GM12878 (cell line): Measurements from ENCODE around the gene RAB3IL1. TPM values are rescaled to one million over a fixed set of nuclear protein-coding genes. Genes with fewer than 3 reads are reported as not detected.

Experiments
- ATAC-seq: fragments of 200-7000 bp; cut with Tn5 transposase; 3 replicates; pipeline ENCODE4 v1.9.1; 2020; ENCODE audit warnings: mild to moderate bottlenecking, moderate library complexity
- BruUV-seq: library from RNA; stranded (reverse); fragments of 400-500 nt; replicated peaks from 2 replicates; lab custom pipeline; 2021; lab: Mats Ljungman, UMichigan
- CTCF ChIA-PET: fragments of 300-600 bp; sonication (Branson Sonifier 250); formaldehyde crosslinking; extraction: SDS; loops from one replicate; lab custom pipeline; 2021; ENCODE audit warnings: inconsistent platforms; lab: Yijun Ruan, JAX
- POLR2A ChIA-PET: fragments of 350-600 bp; formaldehyde crosslinking; extraction: SDS; loops from one replicate; lab custom pipeline; 2021; ENCODE audit warnings: inconsistent platforms; lab: Charles Lee
- RAD21 ChIA-PET: fragments of 300-600 bp; sonication (Branson Sonifier 250); formaldehyde crosslinking; loops from one replicate; lab custom pipeline; 2023; ENCODE audit warnings: antibody characterized with exemption; ENCODE audit not compliant: unreplicated experiment; lab: Charles Lee
- SMC1A ChIA-PET: fragments of 300-600 bp; sonication (Branson Sonifier 250); formaldehyde crosslinking; loops from one replicate; lab custom pipeline; 2023; ENCODE audit not compliant: unreplicated experiment, uncharacterized antibody; lab: Charles Lee
- DNase-seq: peaks from one replicate; pipeline ENCODE4 v3.0.0-alpha.2; 2011; ENCODE audit warnings: low read depth, low spot score
- FAIRE-seq: peaks from 3 replicates; lab custom pipeline; 2011; peaks lifted over from hg19 to GRCh38; lab: Jason Lieb, UNC
- H2AFZ ChIP-seq: 2 replicates; pipeline ENCODE4 v1.6.0; 2011; ENCODE audit warnings: low read depth, low read length, control low read depth; ENCODE audit not compliant: control insufficient read depth
- H3K27ac ChIP-seq: 2 replicates; pipeline ENCODE4 v1.5.1; 2011; ENCODE audit warnings: control low read depth; ENCODE audit not compliant: control insufficient read depth, insufficient read depth
- H3K27me3 ChIP-seq, 2 experiments: replicated peaks in 1 of 2; 2 replicates each; pipeline versions ENCODE4 v1.6.0 to v1.6.1; 2011; ENCODE audit warnings: low read length in 1 of 2; ENCODE audit not compliant: control insufficient read depth in 2 of 2, insufficient read depth in 2 of 2
- H3K36me3 ChIP-seq, 2 experiments: 2 replicates each; pipeline ENCODE4 v1.5.1; 2011; ENCODE audit warnings: low read length in 1 of 2; ENCODE audit not compliant: control insufficient read depth in 2 of 2, insufficient read depth in 2 of 2
- H3K4me1 ChIP-seq: 2 replicates; pipeline ENCODE4 v1.6.1; 2011; ENCODE audit warnings: mild to moderate bottlenecking, low read length, moderate library complexity, mixed read lengths; ENCODE audit not compliant: control insufficient read depth, insufficient read depth
- H3K4me2 ChIP-seq: 2 replicates; pipeline ENCODE4 v1.6.0; 2011; ENCODE audit warnings: control low read depth; ENCODE audit not compliant: control insufficient read depth, insufficient read depth
- H3K4me3 ChIP-seq: fragments of 200-600 bp; sonication (generic); 2 replicates; pipeline ENCODE4 v1.5.1; 2016
- H3K79me2 ChIP-seq: 2 replicates; pipeline ENCODE4 v1.6.0; 2011; ENCODE audit warnings: low read length; ENCODE audit not compliant: control insufficient read depth, insufficient read depth
- H3K9ac ChIP-seq: 2 replicates; pipeline ENCODE4 v1.8.0; 2011; ENCODE audit warnings: low read length, control low read depth, mixed read lengths; ENCODE audit not compliant: control insufficient read depth, insufficient read depth
- H3K9me3 ChIP-seq: replicated peaks from 3 replicates; pipeline ENCODE4 v1.5.1; 2011; ENCODE audit warnings: mild to moderate bottlenecking, low read length; ENCODE audit not compliant: control insufficient read depth, insufficient read depth
- H4K20me1 ChIP-seq: 2 replicates; pipeline ENCODE4 v1.6.0; 2011; ENCODE audit not compliant: control insufficient read depth, insufficient read depth
- BCL11A ChIP-seq: IDR thresholded peaks from 2 replicates; pipeline ENCODE4 v1.6.1; 2011; ENCODE audit warnings: low read depth, low read length
- ESRRA ChIP-seq: IDR thresholded peaks from 2 replicates; pipeline ENCODE4 v1.6.1; 2012; ENCODE audit warnings: mild to moderate bottlenecking, low read length, improper control_type of control experiment
- POLR2AphosphoS5 ChIP-seq: IDR thresholded peaks from 2 replicates; pipeline ENCODE4 v1.6.1; 2011; ENCODE audit warnings: mild to moderate bottlenecking, low read length, inconsistent platforms
- WGBS: methylation state at CpG from one replicate; pipeline ENCODE4 v1.1.6; 2016; ENCODE audit warnings: low lambda C conversion rate; ENCODE audit not compliant: insufficient replicate concordance, insufficient coverage; ENCODE audit errors: missing lambda C conversion rate; 5-methylcytosine and 5-hydroxymethylcytosine counted together
- in situ Hi-C: fragments of 300-500 bp; cut with MboI; formaldehyde crosslinking; loops from 9 replicates; pipeline ENCODE4 v1.14.3; 2018; ENCODE audit warnings: mixed read lengths
- intact Hi-C: fragments of 100-400 bp; cut with micrococcal nuclease; formaldehyde crosslinking; loops from one replicate; pipeline ENCODE4 v1.14.2; 2022; ENCODE audit not compliant: unreplicated experiment
- polyA plus RNA-seq, 11 experiments: library from polyadenylated mRNA; depleted of rRNA in 4 of 11; unstranded in 6 of 11; stranded (reverse) in 5 of 11; fragments of >200 nt; fragmentation: Nextera tagmentation in 4 of 11; fragmentation: Illumina TruSeq in 1 of 11; extraction: Ambion mirVana in 4 of 11; extraction: Trizol in 1 of 11; gene quantifications; 1 replicate in 1 of 11; 2 replicates in 10 of 11; pipeline versions ENCODE4 v1.2.1 to v1.2.3, GENCODE V29; 2011 to 2016; ENCODE audit warnings: inconsistent platforms in 2 of 11, missing spikeins in 2 of 11, low read depth in 1 of 11
- total RNA-seq, 4 experiments: library from RNA; depleted of rRNA in 3 of 4; stranded (reverse); fragments of >200 nt in 3 of 4; fragmentation: Illumina TruSeq in 1 of 4; extraction: Trizol in 1 of 4; gene quantifications; 2 replicates each; pipeline versions ENCODE4 v1.2.1 to v1.2.3, GENCODE V29; 2013 to 2021
- TF ChIP-seq, protein P1 (sequence below): fragments of 450-650 bp; IDR thresholded peaks from 2 replicates; pipeline ENCODE4 v1.6.1; 2017; ENCODE audit warnings: mild to moderate bottlenecking, moderate library complexity

Gene RAB3IL1
- total and polyA plus RNA-seq, 10 of the 15 experiments (the other 5 are each of a cell fraction or from before 2014, with no cell fraction given) = 0.04 TPM; not detected in 9

DNA sequence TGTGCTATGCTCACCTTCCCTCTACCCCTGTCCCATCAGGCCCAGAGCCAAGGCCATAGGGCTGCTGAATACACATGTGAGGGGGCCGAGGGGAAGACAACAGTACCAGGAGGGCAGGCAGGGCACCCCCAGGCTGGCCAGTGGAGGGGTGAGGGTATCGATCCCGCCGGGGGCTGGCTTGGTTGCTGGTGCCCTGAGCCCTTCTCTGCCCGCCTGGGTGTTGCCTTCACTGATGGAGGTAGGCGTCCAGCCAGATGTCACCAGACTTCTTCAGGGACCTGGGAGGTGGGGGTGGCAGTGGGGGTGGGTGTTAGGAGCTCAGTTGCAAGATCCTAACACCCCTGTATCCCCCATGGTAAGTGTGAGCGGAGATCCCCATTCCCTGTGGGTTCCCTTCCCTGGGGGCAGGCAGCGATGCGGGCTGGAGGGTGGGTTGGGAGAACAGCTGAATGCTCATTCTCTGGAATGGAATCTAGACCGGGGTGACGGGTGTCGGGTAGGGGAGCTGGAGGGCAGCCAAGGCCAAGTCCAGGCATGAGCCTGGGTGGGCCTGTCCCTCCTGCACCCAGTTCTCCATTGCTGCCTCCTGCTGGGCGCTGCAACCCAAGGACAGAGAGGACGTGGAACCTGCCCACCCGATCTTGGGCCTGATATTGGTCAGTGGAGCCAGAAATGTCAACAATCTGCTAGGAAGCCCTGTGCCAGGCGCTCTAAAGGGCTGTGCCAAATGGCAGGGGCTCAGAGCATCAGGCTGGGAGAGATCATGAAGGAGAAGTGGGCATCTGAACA, 43.6 kb downstream of the RAB3IL1 start:
- SMC1A ChIA-PET = no interaction called here
- no TSS peak for BruUV-seq
- POLR2A ChIA-PET = interaction anchor here (1.0 kb wide), 1 partner anchor 12 kb away, joined by 3 read pairs; no protein-coding TSS in a partner anchor

More for the DNA sequence above, 43.6 kb downstream of the RAB3IL1 start:
- Histone ChIP-seq H4K20me1 (no peaks in the 10 kb centered on the region), H3K27ac (no peak overlapping the region), H3K4me3 (no peak overlapping the region), H3K4me1 (no peaks in the 10 kb centered on the region), H3K27me3 (no peaks in the 10 kb centered on the region; a peak in 1 of 4 replicates), H3K9ac (no peak overlapping the region), H3K9me3 (no peaks in the 10 kb centered on the region), H3K36me3 (no peaks in the 10 kb centered on the region), H3K4me2 (no peak overlapping the region), H2AFZ (no peak overlapping the region), H3K79me2 (no peaks in the 10 kb centered on the region)
- RAD21 ChIA-PET = interaction anchor here (1.0 to 3.0 kb wide), 5 partner anchors 24 to 208 kb away, joined by 3 to 8 read pairs (median 4); no protein-coding TSS in a partner anchor
- TF ChIP-seq, protein P1, sequence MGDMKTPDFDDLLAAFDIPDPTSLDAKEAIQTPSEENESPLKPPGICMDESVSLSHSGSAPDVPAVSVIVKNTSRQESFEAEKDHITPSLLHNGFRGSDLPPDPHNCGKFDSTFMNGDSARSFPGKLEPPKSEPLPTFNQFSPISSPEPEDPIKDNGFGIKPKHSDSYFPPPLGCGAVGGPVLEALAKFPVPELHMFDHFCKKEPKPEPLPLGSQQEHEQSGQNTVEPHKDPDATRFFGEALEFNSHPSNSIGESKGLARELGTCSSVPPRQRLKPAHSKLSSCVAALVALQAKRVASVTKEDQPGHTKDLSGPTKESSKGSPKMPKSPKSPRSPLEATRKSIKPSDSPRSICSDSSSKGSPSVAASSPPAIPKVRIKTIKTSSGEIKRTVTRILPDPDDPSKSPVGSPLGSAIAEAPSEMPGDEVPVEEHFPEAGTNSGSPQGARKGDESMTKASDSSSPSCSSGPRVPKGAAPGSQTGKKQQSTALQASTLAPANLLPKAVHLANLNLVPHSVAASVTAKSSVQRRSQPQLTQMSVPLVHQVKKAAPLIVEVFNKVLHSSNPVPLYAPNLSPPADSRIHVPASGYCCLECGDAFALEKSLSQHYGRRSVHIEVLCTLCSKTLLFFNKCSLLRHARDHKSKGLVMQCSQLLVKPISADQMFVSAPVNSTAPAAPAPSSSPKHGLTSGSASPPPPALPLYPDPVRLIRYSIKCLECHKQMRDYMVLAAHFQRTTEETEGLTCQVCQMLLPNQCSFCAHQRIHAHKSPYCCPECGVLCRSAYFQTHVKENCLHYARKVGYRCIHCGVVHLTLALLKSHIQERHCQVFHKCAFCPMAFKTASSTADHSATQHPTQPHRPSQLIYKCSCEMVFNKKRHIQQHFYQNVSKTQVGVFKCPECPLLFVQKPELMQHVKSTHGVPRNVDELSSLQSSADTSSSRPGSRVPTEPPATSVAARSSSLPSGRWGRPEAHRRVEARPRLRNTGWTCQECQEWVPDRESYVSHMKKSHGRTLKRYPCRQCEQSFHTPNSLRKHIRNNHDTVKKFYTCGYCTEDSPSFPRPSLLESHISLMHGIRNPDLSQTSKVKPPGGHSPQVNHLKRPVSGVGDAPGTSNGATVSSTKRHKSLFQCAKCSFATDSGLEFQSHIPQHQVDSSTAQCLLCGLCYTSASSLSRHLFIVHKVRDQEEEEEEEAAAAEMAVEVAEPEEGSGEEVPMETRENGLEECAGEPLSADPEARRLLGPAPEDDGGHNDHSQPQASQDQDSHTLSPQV = no peak
- TF ChIP-seq ESRRA (no peak), POLR2AphosphoS5 (no peak), BCL11A (no peak)
- ATAC-seq = no peak
- CTCF ChIA-PET = interaction anchor here (0.5 to 4.0 kb wide), 5 partner anchors 10 to 235 kb away, joined by 4 to 32 read pairs (median 6); no protein-coding TSS in a partner anchor
- intact Hi-C loops (loop anchor here (5.0 kb wide), 1 partner anchor 76 kb away; no protein-coding TSS in a partner anchor), in situ Hi-C loops (no loop called here)
- FAIRE-seq = no peak
- 74% methylated on average over 15 of the region's 16 CpGs for WGBS
- DNase-seq = no peak
